Naive thymus-derived CD8-positive, alpha-beta T cell (primary cell): ENCODE results near the gene TRIM36. TPM values are rescaled to one million over a fixed set of nuclear protein-coding genes. Genes with fewer than 3 reads are reported as not detected.

ENCODE experiments used
- ATAC-seq, 2 donors: fragments of 150-1000 bp; cut with Tn5 transposase in 1 of 2; sonication (Bioruptor Pico), chemical (Tn5 transposase) in 1 of 2; 1 replicate in 1 of 2; 2 replicates in 1 of 2; pipeline ENCODE4 v1.10.0; 2021; ENCODE audit warnings: mild to moderate bottlenecking in 2 of 2, moderate library complexity in 2 of 2
- POLR2A ChIA-PET: fragments of 350-600 bp; sonication (Branson Sonifier 250); formaldehyde crosslinking; loops from one replicate; lab custom pipeline; 2021; ENCODE audit warnings: antibody characterized with exemption; lab: Charles Lee
- DNase-seq, 10 donors: peaks; one replicate each; pipeline versions ENCODE4 v3.0.0 to v3.0.0-alpha.2; 2020 to 2022
- H3K27ac Mint-ChIP-seq, 10 donors: one replicate each; pipeline ENCODE4 v1.8.0; 2020 to 2022; ENCODE audit warnings: mild to moderate bottlenecking in 10 of 10, mixed read lengths in 10 of 10, moderate library complexity in 4 of 10, inconsistent platforms in 1 of 10
- H3K27me3 Mint-ChIP-seq, 5 donors: one replicate each; pipeline ENCODE4 v1.8.0; 2021 to 2022; ENCODE audit warnings: mixed read lengths in 5 of 5
- H3K36me3 Mint-ChIP-seq, 3 donors: one replicate each; pipeline ENCODE4 v1.8.0; 2020 to 2022; ENCODE audit warnings: mixed read lengths in 3 of 3, mild to moderate bottlenecking in 2 of 3, inconsistent platforms in 1 of 3
- H3K4me1 Mint-ChIP-seq, 4 donors: one replicate each; pipeline ENCODE4 v1.8.0; 2021 to 2022; ENCODE audit warnings: mixed read lengths in 4 of 4
- H3K4me3 Mint-ChIP-seq, 10 donors: one replicate each; pipeline ENCODE4 v1.8.0; 2020 to 2022; ENCODE audit warnings: mild to moderate bottlenecking in 10 of 10, mixed read lengths in 10 of 10, moderate library complexity in 6 of 10, inconsistent platforms in 1 of 10
- H3K9me3 Mint-ChIP-seq, 9 donors: one replicate each; pipeline ENCODE4 v1.8.0; 2020 to 2022; ENCODE audit warnings: mixed read lengths in 9 of 9, mild to moderate bottlenecking in 3 of 9, inconsistent platforms in 1 of 9, moderate library complexity in 1 of 9
- polyA plus RNA-seq, 3 donors: library from polyadenylated mRNA; unstranded; fragments of 300-500 nt; fragmentation: Illumina TruSeq; gene quantifications; one replicate each; pipeline ENCODE4 v1.2.3, GENCODE V29; 2021
- total RNA-seq, 8 experiments: library from RNA in 2 of 8; stranded (reverse) in 2 of 8; gene quantifications; one replicate each; pipeline ENCODE4 v1.2.3 and lab custom pipeline; 2021 to 2026

TRIM36 gene
- total and polyA plus RNA-seq, 5 experiments from 2014 or later: 0.57 TPM; not detected in 4

DNA sequence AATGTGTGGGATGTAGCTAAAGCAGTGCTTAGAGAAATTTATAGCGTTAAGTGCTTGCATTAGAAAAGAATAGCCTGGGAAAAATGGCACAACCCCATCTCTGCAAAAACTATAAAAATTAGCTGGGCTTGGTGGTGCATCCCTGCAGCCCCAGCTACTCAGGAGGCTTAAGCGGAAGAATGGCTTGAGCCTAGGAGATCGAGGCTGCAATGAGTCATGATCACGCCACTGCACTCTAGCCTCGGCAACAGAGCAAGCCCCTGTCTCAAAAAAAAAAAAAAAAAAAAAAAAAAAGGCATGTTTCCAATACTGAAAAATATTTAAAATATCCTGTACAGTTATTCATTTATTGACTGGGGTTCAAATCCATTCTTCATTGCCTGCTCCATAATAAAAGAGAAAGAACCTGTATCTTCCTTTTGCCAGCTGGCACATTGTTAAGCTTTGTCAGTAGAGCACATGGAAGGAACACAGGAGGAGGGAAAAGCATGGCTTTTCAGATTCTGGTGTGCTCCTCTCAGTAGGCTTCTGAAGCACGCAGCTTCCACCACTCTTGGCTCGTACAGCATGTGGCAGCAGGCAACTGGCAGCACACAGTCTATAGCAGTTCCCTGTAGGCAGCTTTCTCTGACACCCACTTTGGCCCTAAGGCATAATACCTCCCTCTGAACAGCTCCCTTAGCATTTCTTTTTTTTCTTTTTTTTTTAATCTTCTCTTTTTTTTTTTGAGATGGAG, 73.5 kb downstream of the TRIM36 start:
- peaks cover 3 to 19% (median 14%) of the 10 kb centered on the region in 5 donors for H3K27me3 Mint-ChIP-seq
- H3K9me3 Mint-ChIP-seq: no peaks in the 10 kb centered on the region
- no peaks in the 10 kb centered on the region for H3K4me1 Mint-ChIP-seq
- no peak for DNase-seq
- POLR2A ChIA-PET: no interaction called here
- ATAC-seq: no peak
- no peak overlapping the region for H3K4me3 Mint-ChIP-seq
- H3K27ac Mint-ChIP-seq: no peak overlapping the region
- H3K36me3 Mint-ChIP-seq: no peaks in the 10 kb centered on the region

DNA sequence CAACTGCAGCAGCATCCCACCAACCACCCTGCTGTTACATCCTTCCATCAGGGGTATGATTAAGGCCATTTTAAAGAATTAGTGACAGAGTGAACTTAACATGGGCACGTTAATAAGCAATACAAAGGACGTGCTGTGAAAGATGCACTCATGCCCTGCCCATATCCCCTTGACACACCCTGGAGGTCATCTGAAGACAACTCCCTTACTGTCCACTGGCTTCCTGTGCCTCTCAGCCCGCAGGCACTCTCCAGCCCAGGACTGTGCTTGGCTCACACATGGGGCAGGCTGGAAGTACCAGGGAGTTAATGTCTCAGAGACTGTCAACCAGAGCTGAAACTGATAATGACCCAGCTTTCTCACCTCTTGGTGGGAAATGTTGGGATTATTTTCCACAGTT, 81.8 kb downstream of the TRIM36 start:
- peaks cover 0 to 2% (median 0%) of the 10 kb centered on the region in 9 donors for H3K9me3 Mint-ChIP-seq
- DNase-seq (no peak), ATAC-seq (no peak)
- POLR2A ChIA-PET: no interaction called here
- H3K27ac Mint-ChIP-seq: no peak overlapping the region
- peaks cover 14 to 57% (median 31%) of the 10 kb centered on the region in 5 donors for H3K27me3 Mint-ChIP-seq
- H3K36me3 Mint-ChIP-seq: peaks cover 0 to 1% (median 0%) of the 10 kb centered on the region in 3 donors
- no peak overlapping the region for H3K4me3 Mint-ChIP-seq
- no peaks in the 10 kb centered on the region for H3K4me1 Mint-ChIP-seq

DNA sequence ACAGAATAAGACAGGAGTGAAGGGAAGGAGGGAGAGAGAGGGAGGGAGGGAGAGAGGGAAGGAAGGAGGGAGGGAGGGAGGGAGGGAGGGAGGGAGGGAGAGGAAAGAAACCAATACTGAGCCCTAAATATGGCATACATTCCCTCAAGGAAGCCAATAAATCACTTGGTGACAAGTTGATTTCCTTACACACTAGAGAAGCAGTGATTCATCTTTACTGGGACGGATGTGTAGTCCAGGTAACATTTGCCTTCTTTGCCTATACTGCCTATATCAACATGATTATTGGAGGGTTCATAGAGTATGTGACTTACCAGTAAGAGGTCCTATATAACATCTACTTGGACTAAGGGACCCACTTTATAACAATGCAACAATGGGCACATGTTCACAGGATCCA, 83.2 kb downstream of the TRIM36 start:
- no peak for ATAC-seq
- Mint-ChIP-seq H3K4me1 (no peaks in the 10 kb centered on the region), H3K27ac (no peak overlapping the region), H3K9me3 (peaks cover 0 to 3% (median 0%) of the 10 kb centered on the region in 9 donors), H3K36me3 (peaks cover 0 to 1% (median 0%) of the 10 kb centered on the region in 3 donors), H3K4me3 (no peak overlapping the region), H3K27me3 (peaks cover 14 to 58% (median 33%) of the 10 kb centered on the region in 5 donors)
- POLR2A ChIA-PET: no interaction called here
- no peak for DNase-seq

DNA sequence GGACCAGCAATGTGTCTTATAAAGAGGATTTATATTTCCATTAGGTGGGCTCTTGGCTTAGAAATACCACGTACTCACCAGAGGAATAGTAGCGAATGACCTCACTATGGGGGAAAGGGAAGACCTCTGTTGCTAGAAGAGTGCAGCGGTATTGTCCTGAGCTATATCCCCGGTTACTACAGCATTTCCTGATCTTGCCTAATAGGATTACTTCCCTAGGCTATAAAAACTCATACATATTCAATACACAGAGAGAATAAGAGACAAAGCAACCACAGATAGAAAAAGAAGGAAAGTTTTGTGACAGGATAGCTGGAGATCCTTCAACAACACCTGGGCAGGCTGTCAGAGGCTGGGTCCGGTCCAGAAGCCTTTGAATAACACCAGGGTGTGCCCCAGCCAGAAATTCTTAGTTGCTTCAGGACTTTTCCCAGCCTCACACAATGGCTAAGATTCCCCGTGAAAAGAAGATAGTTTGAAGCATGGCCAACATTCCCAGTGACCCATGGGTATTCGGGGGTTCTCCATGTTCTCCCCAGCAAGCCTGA, 85.4 kb downstream of the TRIM36 start:
- Mint-ChIP-seq H3K4me1 (no peaks in the 10 kb centered on the region), H3K27me3 (peaks cover 14 to 58% (median 32%) of the 10 kb centered on the region in 5 donors)
- no peak for DNase-seq

DNA sequence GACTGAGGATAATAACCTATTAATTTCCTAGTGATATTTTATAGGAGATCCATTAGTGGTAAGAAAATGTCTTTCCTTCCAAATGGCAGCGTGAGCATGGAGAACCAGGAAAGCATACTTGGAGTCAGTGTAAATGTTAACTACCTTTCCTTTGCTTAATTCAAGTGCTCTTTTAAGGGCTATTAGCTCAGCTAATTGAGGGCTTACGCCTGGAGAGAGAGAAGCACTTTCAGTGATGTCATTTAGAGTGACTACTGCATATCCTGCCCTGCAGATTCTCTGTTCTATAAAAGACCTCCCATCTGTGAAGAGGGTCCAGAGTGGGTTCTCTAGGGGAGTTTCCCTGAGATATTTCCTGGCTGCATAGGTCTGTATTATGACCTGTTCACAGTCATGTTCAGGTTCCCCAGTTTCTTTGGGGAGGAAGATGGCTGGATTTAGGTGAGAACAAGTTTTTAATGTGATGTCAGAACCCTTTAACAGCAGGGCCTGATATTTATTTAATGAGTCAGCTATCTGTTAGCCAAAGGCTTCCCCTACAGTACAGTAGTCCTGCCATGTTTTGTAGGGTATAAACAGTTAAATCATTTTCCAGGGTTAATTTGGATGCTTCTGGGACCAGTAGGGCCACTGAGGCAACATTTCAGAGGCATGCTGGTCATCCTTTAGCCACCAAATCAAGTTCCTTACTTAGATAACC, 89.6 kb downstream of the TRIM36 start:
- H3K4me1 Mint-ChIP-seq: no peaks in the 10 kb centered on the region
- no peak overlapping the region for H3K4me3 Mint-ChIP-seq
- peaks cover 0 to 3% (median 0%) of the 10 kb centered on the region in 9 donors for H3K9me3 Mint-ChIP-seq
- H3K27ac Mint-ChIP-seq: no peak overlapping the region
- H3K27me3 Mint-ChIP-seq: peaks cover 3 to 32% (median 17%) of the 10 kb centered on the region in 5 donors
- POLR2A ChIA-PET: no interaction called here
- DNase-seq: no peak
- H3K36me3 Mint-ChIP-seq: no peaks in the 10 kb centered on the region
- ATAC-seq: no peak

More for the DNA sequence above, 85.4 kb downstream of the TRIM36 start:
- POLR2A ChIA-PET: no interaction called here
- no peak for ATAC-seq
- Mint-ChIP-seq H3K36me3 (peaks cover 0 to 1% (median 0%) of the 10 kb centered on the region in 3 donors), H3K4me3 (no peak overlapping the region), H3K9me3 (peaks cover 0 to 3% (median 0%) of the 10 kb centered on the region in 9 donors), H3K27ac (no peak overlapping the region)

Other genes with a start within 250 kb of the TRIM36 start
- gene PGGT1B, start 93.0 kb upstream of the TRIM36 start, total RNA-seq: 10 to 100 TPM; 36.4 to 42.6 TPM
- 10 to 100 TPM in 2 of 3 donors, 1 to 10 TPM in 1; 7.1 to 17.4 (median 10.8) TPM for gene PGGT1B, start 93.0 kb upstream of the TRIM36 start, polyA plus RNA-seq
- gene CCDC112, start 126.7 kb upstream of the TRIM36 start, total RNA-seq: 1 to 10 TPM; 6.5 to 7.5 TPM
- 1 to 10 TPM; 2.8 to 4.5 (median 4.3) TPM for gene CCDC112, start 126.7 kb upstream of the TRIM36 start, polyA plus RNA-seq